ENCODE data around the gene JAZF1. TPM values are rescaled to one million over a fixed set of nuclear protein-coding genes. Genes with fewer than 3 reads are reported as not detected.

Gene JAZF1
- total and polyA plus RNA-seq, 10 of the 15 experiments (the other 5 are each of a cell fraction or from before 2014, with no cell fraction given), result 0.04 to 0.82 (median 0.15) TPM; not detected in 3

- BruUV-seq (replicated peaks), result no TSS peak
- Histone ChIP-seq H4K20me1 (ENCODE audit: control insufficient read depth, insufficient read depth) (no peaks in the 10 kb centered on the region), H2AFZ (ENCODE audit: control insufficient read depth, low read depth, low read length) (no peak overlapping the region), H3K4me3 (no peak overlapping the region), H3K36me3 (ENCODE audit: control insufficient read depth in 2 of 2, insufficient read depth in 2 of 2, low read length in 1 of 2) (no peaks in the 10 kb centered on the region), H3K79me2 (ENCODE audit: control insufficient read depth, insufficient read depth, low read length) (no peaks in the 10 kb centered on the region), H3K27me3 (replicated peaks in 1 of 2; ENCODE audit: control insufficient read depth in 2 of 2, insufficient read depth in 2 of 2, low read length in 1 of 2) (no peaks in the 10 kb centered on the region; a peak in 3 of 4 replicates), H3K9ac (ENCODE audit: control insufficient read depth, insufficient read depth, low read length) (no peak overlapping the region), H3K4me1 (ENCODE audit: control insufficient read depth, insufficient read depth, low read length) (no peaks in the 10 kb centered on the region), H3K27ac (ENCODE audit: control insufficient read depth, insufficient read depth) (no peak overlapping the region), H3K4me2 (ENCODE audit: control insufficient read depth, insufficient read depth) (no peak overlapping the region), H3K9me3 (replicated peaks; ENCODE audit: control insufficient read depth, insufficient read depth, low read length) (no peaks in the 10 kb centered on the region)
- DNase-seq (ENCODE audit: low read depth, low spot score) (no peak), ATAC-seq (no peak), FAIRE-seq (no peak)
- WGBS (ENCODE audit: insufficient coverage, insufficient replicate concordance, low lambda C conversion rate, missing lambda C conversion rate), result 64% methylated on average over 6 of the region's 6 CpGs
- TF ChIP-seq TARDBP (IDR thresholded peaks at IDR 0.05; ENCODE audit: borderline replicate concordance), result no peak
- CTCF ChIA-PET, result interaction anchor here (0.9 to 6.2 kb wide), 5 partner anchors 10 to 27 kb away, joined by 3 to 36 read pairs (median 5); no protein-coding TSS in a partner anchor
- intact Hi-C loops (cut with micrococcal nuclease; ENCODE audit: unreplicated experiment) (no loop called here), in situ Hi-C loops (cut with MboI) (no loop called here)
- RAD21 ChIA-PET (ENCODE audit: unreplicated experiment), result interaction anchor here (0.9 kb wide), 1 partner anchor 7 kb away, joined by 4 read pairs; no protein-coding TSS in a partner anchor
- POLR2A ChIA-PET, result no interaction called here
- SMC1A ChIA-PET (ENCODE audit: uncharacterized antibody, unreplicated experiment), result no interaction called here
These were observed 91.5 kb downstream of the JAZF1 start for GRCh38 chr7:28088901-28089714.

- Histone ChIP-seq H3K4me1 (ENCODE audit: control insufficient read depth, insufficient read depth, low read length) (no peaks in the 10 kb centered on the region), H3K4me2 (ENCODE audit: control insufficient read depth, insufficient read depth) (no peak overlapping the region), H3K9ac (ENCODE audit: control insufficient read depth, insufficient read depth, low read length) (no peak overlapping the region), H3K4me3 (no peak overlapping the region), H3K27ac (ENCODE audit: control insufficient read depth, insufficient read depth) (no peak overlapping the region), H3K36me3 (ENCODE audit: control insufficient read depth in 2 of 2, insufficient read depth in 2 of 2, low read length in 1 of 2) (no peaks in the 10 kb centered on the region), H3K27me3 (replicated peaks in 1 of 2; ENCODE audit: control insufficient read depth in 2 of 2, insufficient read depth in 2 of 2, low read length in 1 of 2) (no peaks in the 10 kb centered on the region; a peak in 3 of 4 replicates), H3K79me2 (ENCODE audit: control insufficient read depth, insufficient read depth, low read length) (no peaks in the 10 kb centered on the region), H3K9me3 (replicated peaks; ENCODE audit: control insufficient read depth, insufficient read depth, low read length) (no peaks in the 10 kb centered on the region), H2AFZ (ENCODE audit: control insufficient read depth, low read depth, low read length) (no peak overlapping the region), H4K20me1 (ENCODE audit: control insufficient read depth, insufficient read depth) (no peaks in the 10 kb centered on the region)
- RAD21 ChIA-PET (ENCODE audit: unreplicated experiment), result interaction anchor here (0.9 kb wide), 1 partner anchor 9 kb away, joined by 4 read pairs; no protein-coding TSS in a partner anchor
- in situ Hi-C loops (cut with MboI), result no loop called here
- SMC1A ChIA-PET (ENCODE audit: uncharacterized antibody, unreplicated experiment), result interaction anchor here (1.3 kb wide), 1 partner anchor 8 kb away, joined by 3 read pairs; no protein-coding TSS in a partner anchor
- ATAC-seq (no peak), FAIRE-seq (no peak), DNase-seq (ENCODE audit: low read depth, low spot score) (no peak)
- no TSS peak for BruUV-seq (replicated peaks)
- POLR2A ChIA-PET, result no interaction called here
- WGBS (ENCODE audit: insufficient coverage, insufficient replicate concordance, low lambda C conversion rate, missing lambda C conversion rate), result 66% methylated on average over 4 of the region's 4 CpGs
- intact Hi-C loops (cut with micrococcal nuclease; ENCODE audit: unreplicated experiment), result no loop called here
- CTCF ChIA-PET, result interaction anchor here (1.0 to 6.2 kb wide), 4 partner anchors 8 to 26 kb away, joined by 5 to 44 read pairs (median 21); no protein-coding TSS in a partner anchor
- TF ChIP-seq ZNF217 (IDR thresholded peaks at IDR 0.05) (no peak), SPI1 (IDR thresholded peaks at IDR 0.05; ENCODE audit: borderline replicate concordance, insufficient read depth, low read depth, low read length) (no peak), SMAD1 (IDR thresholded peaks at IDR 0.05; ENCODE audit: low read depth, partially characterized antibody) (no peak), RCOR1 (conservative IDR thresholded peaks at IDR 0.05; ENCODE audit: low read depth, low read length) (no peak), NFYB (IDR thresholded peaks at IDR 0.05; ENCODE audit: insufficient read depth, low read depth, low read length) (no peak), PAX8 (IDR thresholded peaks at IDR 0.05) (no peak), CEBPZ (IDR thresholded peaks at IDR 0.05; ENCODE audit: low read depth, low read length) (no peak), IRF3 (IDR thresholded peaks at IDR 0.05) (no peak), TAF1 (IDR thresholded peaks at IDR 0.05; ENCODE audit: borderline replicate concordance, low read depth, low read length) (no peak), SUPT20H (IDR thresholded peaks at IDR 0.05; ENCODE audit: borderline replicate concordance, control insufficient read depth, low read depth, low read length) (no peak)
These were observed 92.6 kb downstream of the JAZF1 start for GRCh38 chr7:28088032-28088431.
